CD4-positive, alpha-beta T cell treated with Interleukin-17A for 4 hours (primary cell): ENCODE results near the gene BANP.
"Not testable (repeated sequence)": the region's sequence is repeated elsewhere in the genome, so short reads cannot be mapped to it uniquely, and the experiment has no call there.

Experiments used
- DNase-seq: peaks from one replicate; pipeline ENCODE4 v3.0.0-alpha.2; 2020; ENCODE audit warnings: mixed read lengths

The BANP gene

GRCh38 chr16:88034770-88035169 is 83.5 kb downstream of the BANP start:
- no peak for DNase-seq

GRCh38 chr16:88035292-88035691 is 84.1 kb downstream of the BANP start:
- no peak for DNase-seq

- DNase-seq = not testable (repeated sequence)
Measured at GRCh38 chr16:88035884-88036639, 84.8 kb downstream of the BANP start.

DNA sequence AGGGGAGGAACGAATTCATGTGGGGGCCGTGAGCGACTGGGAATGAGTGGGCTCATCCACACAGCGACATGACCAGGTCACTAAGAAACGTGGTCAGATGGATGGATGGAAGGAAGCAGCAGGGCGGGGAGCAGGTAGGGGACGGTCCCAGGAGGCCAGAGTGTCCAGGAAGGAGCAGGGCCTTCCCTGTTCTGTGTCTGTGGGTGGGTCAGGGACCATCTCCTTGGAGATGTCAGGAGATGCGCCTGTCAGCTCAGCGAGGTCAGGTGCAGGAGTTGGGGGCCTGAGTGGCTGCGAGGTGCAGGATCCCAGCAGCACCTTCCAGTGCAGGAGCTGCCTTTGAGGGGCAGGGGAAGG is 85.4 kb downstream of the BANP start:
- DNase-seq = not testable (repeated sequence)

GRCh38 chr16:88037359-88037758 is 86.1 kb downstream of the BANP start:
- not testable (repeated sequence) for DNase-seq

DNA sequence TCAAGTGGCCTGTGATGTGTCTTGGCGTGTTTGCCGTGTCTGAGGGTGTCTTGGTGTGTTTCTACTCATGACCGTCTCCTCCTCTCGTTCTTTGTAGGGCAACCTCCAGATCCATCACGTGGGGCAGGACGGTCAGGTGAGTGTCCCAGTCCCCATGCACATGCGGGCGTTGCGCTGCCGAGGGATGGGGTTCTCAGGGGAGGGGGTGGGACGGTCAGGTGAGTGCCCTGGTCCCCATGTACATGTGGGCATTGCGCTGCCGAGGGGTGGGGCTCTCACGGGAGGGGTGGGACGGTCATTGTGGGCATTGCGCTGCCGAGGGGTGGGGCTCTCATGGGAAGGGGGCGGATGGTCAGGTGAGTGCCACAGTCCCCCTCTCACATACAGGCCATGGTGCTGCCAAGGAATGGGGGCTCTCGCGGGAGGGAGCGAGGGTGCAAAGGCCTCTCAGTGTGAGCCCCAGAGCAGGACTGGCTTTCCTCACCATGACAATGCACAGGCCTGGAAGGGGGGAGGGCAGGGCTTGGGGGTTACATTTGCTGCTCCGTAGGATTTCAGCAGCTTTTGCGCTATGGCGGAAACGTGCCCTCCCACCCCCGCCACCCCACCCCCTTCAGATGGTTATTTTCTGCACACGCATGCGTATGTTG is 86.8 kb downstream of the BANP start:
- not testable (repeated sequence) for DNase-seq

GRCh38 chr16:88038526-88038908 is 87.3 kb downstream of the BANP start:
- DNase-seq = not testable (repeated sequence)

DNA sequence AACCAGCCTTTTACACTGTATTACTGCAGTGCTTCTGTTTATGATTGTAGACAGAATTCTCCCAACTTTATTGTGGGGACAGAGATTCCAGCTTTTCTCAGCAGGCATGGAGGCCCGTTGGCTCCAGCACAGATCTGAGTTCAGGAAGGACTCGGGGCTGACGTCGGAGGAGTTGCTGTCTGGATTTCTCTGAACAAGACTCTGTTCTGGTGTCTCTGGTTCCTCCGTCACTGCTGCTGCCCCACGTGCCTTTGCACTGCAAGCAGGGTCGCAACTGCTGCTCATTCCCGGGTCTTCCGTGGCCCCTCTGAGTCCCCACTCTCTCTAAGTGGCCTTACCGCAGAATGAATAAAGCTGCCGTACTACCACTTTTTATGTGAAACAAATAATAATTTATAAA is 88.4 kb downstream of the BANP start:
- no peak for DNase-seq

DNA sequence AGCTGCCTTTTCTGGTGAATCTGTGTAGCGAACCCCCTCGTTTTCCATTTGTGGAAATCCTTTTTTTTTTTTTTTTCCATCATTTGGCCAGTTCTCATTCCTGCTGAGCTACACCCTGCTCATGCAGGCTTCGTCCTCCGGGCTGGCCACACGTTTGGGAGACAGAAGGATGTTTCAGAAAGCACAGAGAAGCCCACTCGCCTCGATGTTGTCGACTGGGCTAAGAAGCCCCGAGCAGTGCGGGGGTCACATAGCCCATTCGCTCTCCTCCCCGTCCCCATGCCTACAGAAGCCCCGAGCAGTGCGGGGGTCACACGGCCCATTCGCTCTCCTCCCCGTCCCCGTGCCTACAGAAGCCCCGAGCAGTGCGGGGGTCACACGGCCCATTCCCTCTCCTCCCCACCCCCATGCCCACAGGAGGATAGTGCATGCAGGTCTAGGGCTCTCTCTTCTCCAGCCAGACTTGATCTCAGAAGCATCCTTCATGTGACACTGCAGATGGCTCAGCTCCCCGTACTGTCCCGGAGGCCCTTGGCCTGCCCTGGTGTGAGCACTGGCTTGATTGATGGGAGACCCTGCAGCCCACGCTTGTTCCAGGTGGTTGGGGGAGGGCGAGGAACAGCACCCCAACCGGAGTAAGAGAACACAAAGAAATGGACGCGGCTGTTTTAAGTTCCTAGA is 89.1 kb downstream of the BANP start:
- DNase-seq = not testable (repeated sequence)

GRCh38 chr16:88040877-88041244 is 89.6 kb downstream of the BANP start:
- not testable (repeated sequence) for DNase-seq

GRCh38 chr16:88041506-88041905 is 90.3 kb downstream of the BANP start:
- not testable (repeated sequence) for DNase-seq

DNA sequence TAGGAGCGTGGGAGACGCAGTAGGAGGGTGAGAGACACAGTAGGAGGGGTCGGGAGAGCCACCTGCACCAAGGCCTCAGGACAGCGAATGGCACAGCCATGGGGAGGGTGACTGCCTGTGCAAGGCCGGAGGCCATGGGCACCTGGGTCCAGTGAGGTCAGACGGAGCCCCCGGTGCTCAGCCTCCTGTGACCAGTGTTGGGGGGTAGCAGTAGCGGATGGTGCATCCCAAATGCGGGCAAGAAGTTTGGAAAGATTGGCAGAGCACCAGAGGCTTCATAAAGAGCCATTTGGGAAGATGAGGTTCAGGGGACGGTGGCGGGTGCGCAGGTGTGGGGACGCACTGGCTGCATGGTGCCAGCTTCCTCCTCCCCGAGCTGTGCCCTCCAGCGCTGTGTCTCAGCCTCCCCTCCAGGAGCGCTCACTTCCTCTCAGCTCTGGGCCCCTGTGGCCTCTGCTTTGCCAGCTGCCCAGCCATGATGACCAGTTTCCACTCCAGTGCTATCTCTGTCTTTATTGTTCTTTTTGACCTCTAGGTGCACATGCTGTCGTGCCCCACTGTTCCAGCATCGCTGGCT is 90.8 kb downstream of the BANP start:
- DNase-seq = not testable (repeated sequence)

- DNase-seq = not testable (repeated sequence)
Measured at GRCh38 chr16:88043208-88043910, 92.1 kb downstream of the BANP start.

GRCh38 chr16:88044121-88044581 is 92.9 kb downstream of the BANP start:
- DNase-seq = not testable (repeated sequence)

- DNase-seq = not testable (repeated sequence)
Measured at GRCh38 chr16:88045361-88045760, 94.1 kb downstream of the BANP start.

DNA sequence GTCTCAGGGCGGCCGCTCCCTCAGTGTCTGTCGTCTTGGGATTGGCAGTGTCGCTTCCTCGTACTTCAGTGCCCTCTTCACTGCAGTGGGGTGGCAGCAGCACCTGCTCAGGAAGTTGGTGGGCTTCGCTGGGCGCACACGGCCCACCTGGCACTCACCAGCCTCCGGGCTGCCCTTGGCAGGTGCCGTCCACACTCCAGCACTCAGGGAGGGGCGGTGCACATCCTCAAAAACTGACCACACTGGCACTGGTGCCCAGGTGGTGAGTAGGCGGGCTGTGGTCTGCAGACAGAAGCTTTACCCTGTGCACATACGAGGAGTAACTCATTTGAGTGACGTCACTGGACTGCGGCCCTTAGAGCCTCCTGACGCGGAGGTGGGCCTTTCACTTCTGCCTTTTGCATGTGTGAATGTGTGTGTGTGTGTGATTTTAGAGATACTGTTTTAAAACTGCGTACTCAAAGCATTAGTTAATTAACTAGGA is 94.6 kb downstream of the BANP start:
- no peak for DNase-seq

GRCh38 chr16:88047462-88047861 is 96.2 kb downstream of the BANP start:
- DNase-seq = no peak

- DNase-seq = no peak
Measured at GRCh38 chr16:88048985-88049384, 97.8 kb downstream of the BANP start.

GRCh38 chr16:88049561-88050545 is 98.6 kb downstream of the BANP start:
- no peak for DNase-seq

DNA sequence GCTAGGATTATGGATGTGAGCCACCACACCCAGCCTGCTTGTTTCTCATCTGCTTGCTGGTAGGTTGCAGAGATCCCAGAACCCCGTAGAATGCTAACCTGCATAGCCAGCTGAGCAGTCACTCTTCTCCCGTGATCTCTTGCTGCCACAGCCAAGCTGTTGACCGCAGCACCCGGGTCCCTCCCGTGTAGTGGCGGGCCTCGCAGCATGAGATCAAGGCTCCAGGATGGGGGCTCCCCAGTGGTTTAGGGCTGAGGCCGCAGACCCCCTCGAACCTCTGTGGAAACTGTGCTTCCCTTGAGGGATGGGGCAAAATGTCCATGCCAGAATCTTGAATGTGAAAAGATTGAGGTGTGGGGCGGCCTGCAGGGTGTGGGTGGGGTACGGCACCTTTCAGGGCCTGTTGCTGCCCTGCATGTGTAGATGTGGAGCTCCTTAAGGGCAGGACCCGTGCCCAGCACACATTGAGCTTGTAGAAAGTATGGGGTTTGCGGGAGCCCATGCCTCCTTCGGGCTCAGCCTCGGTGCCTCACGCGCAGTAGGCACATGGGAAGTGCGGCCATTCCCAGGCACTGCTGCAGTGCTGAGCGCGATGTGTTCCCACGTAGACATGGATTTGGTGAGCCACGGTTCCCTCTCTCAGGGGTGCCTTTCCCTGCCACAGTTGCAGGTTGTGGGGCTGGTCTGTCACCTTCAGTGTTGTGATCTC is 99.9 kb downstream of the BANP start:
- DNase-seq = no peak

DNA sequence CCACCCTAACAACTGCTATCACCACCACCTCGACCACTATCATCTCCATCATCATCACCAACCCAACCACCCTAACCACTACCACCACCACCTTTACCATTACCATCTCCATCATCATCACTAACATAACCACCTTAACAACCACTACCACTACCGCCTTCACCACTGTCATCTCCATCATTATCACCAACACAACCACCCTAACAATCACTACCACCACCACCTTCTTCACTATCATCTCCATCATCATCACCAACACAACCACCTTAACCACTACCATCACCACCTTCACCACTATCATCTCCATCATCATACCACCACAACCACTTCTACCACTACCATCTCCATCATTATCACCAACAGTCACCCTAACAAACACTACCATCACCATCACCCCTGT is 101.4 kb downstream of the BANP start:
- no peak for DNase-seq
